K562 (cell line): ENCODE results near the gene EFCC1. TPM values are rescaled to one million over a fixed set of nuclear protein-coding genes. Genes with fewer than 3 reads are reported as not detected.

Source experiments
- ZBTB40 ChIP-seq, 2 experiments: fragments of 450-650 bp in 1 of 2; sonication (generic) in 1 of 2; formaldehyde crosslinking in 1 of 2; IDR thresholded peaks; 2 replicates each; pipeline versions ENCODE4 v1.7.1 to v1.9.0; 2016 to 2022; ENCODE audit warnings: inconsistent platforms in 1 of 2, mild to moderate bottlenecking in 1 of 2, missing genetic modification reagents in 1 of 2
- polyA plus RNA-seq, 8 experiments: library from polyadenylated mRNA; depleted of rRNA in 4 of 8; stranded (reverse) in 5 of 8; unstranded in 3 of 8; fragments of >200 nt; fragmentation: Nextera tagmentation in 2 of 8; fragmentation: Illumina TruSeq in 1 of 8; extraction: Ambion mirVana in 2 of 8; extraction: Trizol in 1 of 8; gene quantifications; 2 replicates each; pipeline versions ENCODE4 v1.2.1 to v1.2.3, GENCODE V29; 2011 to 2014; ENCODE audit warnings: inconsistent platforms in 1 of 8, missing spikeins in 1 of 8
- total RNA-seq, 7 experiments: library from RNA; depleted of rRNA in 6 of 7; stranded (reverse); fragments of >200 nt in 6 of 7; fragmentation: Illumina TruSeq in 2 of 7; extraction: Trizol in 2 of 7; gene quantifications; 2 replicates each; pipeline versions ENCODE4 v1.2.1 to v1.2.3, GENCODE V29; 2011 to 2021; ENCODE audit warnings: low replicate concordance in 1 of 7

EFCC1 gene
- total and polyA plus RNA-seq, 9 of the 15 experiments (the other 6 are each of a cell fraction or from before 2014, with no cell fraction given): not detected

DNA sequence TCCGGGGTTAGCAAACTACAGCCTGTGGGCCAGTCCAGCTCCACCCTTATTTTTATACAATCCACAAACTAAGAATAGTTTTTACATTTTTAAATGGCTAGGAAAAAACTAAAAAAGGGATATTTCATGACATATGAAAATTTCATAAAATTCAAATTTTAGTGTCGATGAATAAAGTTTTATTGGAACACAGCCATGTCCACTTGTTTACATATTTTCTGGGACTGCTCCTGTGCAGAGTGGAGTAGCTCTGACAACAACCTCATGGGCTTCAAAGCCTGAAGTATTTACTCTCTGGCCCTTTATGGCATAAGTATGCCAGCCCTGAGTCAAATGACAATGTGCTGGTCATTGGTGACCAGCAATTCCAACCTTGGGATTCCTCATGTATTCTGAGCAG lies 17.2 kb downstream of the EFCC1 start (continued):
- TF ChIP-seq ZBTB40 (IDR thresholded peaks at IDR 0.05) (peak; percentile 86), ZBTB40 (CRISPR knock-in tag; IDR thresholded peaks at IDR 0.05) (no peak)
